Activated naive CD4-positive, alpha-beta T cell treated with anti-CD3 and anti-CD28 coated beads, Interleukin-2, amount 50 U/mL, for 72 hours (primary cell): ENCODE results near the gene NUBPL. TPM values are rescaled to one million over a fixed set of nuclear protein-coding genes. Genes with fewer than 3 reads are reported as not detected.

ENCODE experiments used
- total RNA-seq, 2 donors: library from RNA; stranded (reverse); gene quantifications; one replicate each; pipeline ENCODE4 v1.2.3, GENCODE V29; 2022

NUBPL gene
- total RNA-seq, 2 donors from 2014 or later, result 7.5 to 10.3 TPM

Other genes starting within 250 kb of the NUBPL start
- gene HEATR5A, start 140.9 kb upstream of the NUBPL start, total RNA-seq, result 10 to 100 TPM in 1 of 2 donors, 1 to 10 TPM in 1; 9.9 to 12.7 TPM
- 10 to 100 TPM in 1 of 2 donors, 1 to 10 TPM in 1; 8.6 to 22.8 TPM for gene DTD2, start 103.9 kb upstream of the NUBPL start, total RNA-seq
- not detected for gene GPR33, start 73.4 kb upstream of the NUBPL start, total RNA-seq